ENCODE results near the gene FNBP1L.
"Not testable (repeated sequence)": the region's sequence is repeated elsewhere in the genome, so short reads cannot be mapped to it uniquely, and the experiment has no call there.

Gene FNBP1L

GRCh38 chr1:93532780-93533378 is 85.0 kb downstream of the FNBP1L start:
- no peak for DNase-seq (ENCODE audit: low read depth in 2 of 2)

DNA sequence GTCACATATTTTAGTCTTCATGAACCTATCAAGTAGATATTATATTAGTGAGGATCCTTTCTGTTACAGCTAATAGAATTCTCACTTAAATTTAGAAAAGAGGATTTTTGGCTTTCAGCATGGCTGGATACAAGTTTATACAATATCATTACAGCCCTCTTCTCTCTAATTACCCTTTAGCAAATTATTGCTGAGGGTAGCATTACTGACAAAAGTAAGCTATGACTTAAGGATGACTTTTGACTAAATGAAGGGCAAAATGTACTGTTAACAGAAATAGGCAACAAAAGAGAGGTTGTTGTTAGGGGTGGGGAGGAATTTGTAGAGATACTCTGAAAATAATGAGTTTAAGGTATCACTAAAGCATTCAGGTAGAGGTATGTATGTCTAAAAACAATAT is 85.8 kb downstream of the FNBP1L start:
- DNase-seq (ENCODE audit: low read depth in 2 of 2), result no peak

- no peak for DNase-seq (ENCODE audit: low read depth in 2 of 2)
These were observed 89.5 kb downstream of the FNBP1L start for GRCh38 chr1:93537396-93537795.

GRCh38 chr1:93537924-93538323 is 90.0 kb downstream of the FNBP1L start:
- DNase-seq (ENCODE audit: low read depth in 2 of 2), result no peak

DNA sequence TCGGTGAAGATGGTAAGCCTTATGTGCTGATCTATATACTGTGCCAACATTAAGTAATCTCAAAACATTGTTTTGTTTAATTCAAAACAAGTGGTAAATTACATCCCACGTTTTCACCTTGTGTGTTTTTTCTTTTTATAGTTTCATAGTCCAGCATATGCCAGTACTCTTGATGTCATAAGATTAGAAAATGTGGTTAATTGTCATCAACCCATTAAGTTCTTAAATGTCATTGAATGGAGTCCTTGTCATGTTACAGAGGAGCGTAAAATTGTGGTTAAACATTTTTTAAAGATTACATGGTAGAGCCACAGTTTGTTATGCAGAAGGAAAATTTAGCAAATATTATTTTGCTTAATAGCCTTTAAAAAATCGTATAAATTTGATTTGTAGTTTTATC is 93.1 kb downstream of the FNBP1L start:
- no peak for DNase-seq (ENCODE audit: low read depth in 2 of 2)

- no peak for DNase-seq (ENCODE audit: low read depth in 2 of 2)
These were observed 94.5 kb downstream of the FNBP1L start for GRCh38 chr1:93542398-93542797.

GRCh38 chr1:93546162-93546863 is 98.4 kb downstream of the FNBP1L start:
- no peak for DNase-seq (ENCODE audit: low read depth in 2 of 2)

- no peak for DNase-seq (ENCODE audit: low read depth in 2 of 2)
These were observed 101.2 kb downstream of the FNBP1L start for GRCh38 chr1:93549131-93549530.

- DNase-seq (ENCODE audit: low read depth in 2 of 2), result no peak
These were observed 101.9 kb downstream of the FNBP1L start for GRCh38 chr1:93549811-93550210.

GRCh38 chr1:93552741-93553455 is 105.0 kb downstream of the FNBP1L start:
- peak; percentile 53 to 59 for DNase-seq (ENCODE audit: low read depth in 2 of 2)

DNA sequence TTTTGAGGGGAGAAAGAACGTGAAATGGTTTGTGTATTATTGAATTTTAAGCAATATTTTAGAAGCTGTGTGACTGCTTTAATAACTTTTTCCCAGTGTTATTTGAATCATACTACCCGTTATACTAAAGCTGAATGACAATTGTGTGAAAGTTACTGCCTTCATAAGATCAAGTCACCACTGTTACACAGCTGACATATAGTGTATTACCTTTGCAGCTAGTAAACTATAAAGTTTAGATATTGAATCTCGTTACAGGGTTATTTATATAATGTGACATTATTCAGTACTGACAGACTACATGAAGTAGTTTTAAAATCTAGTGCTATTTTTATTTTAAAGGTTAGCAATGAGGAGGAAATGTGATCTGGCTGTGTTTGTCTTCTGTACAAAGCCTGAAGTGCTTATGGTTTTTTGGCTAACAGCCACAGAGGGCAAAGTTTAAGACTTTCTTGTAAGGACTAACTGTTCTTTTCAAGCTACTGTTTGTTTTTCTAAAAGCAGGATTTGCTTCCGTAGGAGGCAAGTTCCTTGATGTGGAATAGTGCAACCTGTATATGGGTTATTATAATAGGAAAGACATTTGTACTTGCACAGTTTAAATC is 106.1 kb downstream of the FNBP1L start:
- DNase-seq (ENCODE audit: low read depth in 2 of 2), result not testable (repeated sequence)

- DNase-seq (ENCODE audit: low read depth in 2 of 2), result no peak
These were observed 107.3 kb downstream of the FNBP1L start for GRCh38 chr1:93554883-93555872.

- no peak for DNase-seq (ENCODE audit: low read depth in 2 of 2)
These were observed 108.4 kb downstream of the FNBP1L start for GRCh38 chr1:93556291-93556690.

DNA sequence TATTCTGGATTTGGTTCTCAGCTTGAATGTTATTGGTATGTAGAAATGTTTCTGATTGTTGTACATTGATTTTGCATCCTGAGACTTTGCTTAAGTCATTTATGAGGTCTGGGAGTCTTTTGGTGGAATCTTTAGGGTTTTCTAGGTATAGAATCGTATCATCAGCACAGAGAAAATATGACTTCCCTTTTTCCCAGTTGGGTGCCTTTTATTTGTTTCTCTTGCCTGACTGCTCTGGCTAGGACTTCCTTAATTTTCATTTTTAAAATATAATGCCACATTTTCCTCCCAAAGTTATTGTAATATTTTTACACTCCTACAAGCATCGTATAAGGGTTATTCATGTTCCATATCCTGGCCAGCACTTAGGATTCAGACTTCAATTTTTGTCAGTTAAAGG is 111.1 kb downstream of the FNBP1L start:
- DNase-seq (ENCODE audit: low read depth in 2 of 2), result no peak

DNA sequence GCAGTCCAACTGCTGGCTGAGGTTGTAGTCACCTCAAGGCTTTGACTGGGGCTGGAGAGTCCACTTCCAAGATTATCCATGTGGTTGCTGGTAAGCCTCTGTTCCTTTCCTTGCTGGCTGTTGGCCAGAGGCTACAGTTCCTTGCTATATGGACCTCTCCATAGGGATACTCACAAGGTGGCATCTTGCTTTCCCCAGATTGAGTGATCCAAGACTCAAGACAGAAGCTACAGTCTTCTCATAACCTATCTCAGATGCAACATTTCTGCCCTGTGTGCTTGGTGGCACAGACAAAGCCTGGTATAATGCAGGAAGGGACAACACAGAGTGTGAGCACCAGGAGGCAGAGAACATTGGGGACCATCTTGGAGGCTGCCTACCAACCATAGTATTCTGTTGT is 111.8 kb downstream of the FNBP1L start:
- no peak for DNase-seq (ENCODE audit: low read depth in 2 of 2)

DNA sequence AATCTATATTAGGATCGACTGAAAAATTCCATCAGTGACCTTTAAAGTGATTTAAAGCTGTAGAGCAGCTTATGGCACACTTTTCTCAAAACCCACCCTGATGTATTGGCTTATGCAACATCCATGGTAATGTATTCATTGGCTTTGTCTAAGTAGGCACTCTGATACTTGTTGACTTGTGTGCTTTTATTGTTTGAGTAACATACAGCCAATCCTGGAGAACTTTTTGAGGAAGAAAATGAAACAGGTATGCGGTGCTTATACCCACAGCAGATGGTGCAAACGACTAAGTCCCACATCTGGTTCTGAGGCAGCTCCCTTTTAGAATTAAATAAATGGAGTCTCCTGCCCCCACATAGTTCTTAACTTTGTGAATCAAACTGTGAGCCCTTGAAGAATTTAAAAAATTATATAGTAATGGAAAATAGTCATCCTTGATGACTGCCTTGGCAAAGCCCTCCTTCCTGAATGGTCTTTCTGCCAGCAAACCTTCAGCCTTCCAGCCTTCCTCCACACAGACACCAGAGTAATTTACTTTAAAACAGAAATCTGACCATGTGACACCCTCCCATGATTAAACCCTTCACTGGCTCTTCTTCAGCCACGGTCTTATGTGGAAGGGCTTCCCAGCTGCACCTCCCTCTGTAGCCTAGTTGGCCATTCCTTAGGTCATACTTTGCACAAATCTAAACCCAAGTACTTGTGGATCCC is 117.7 kb downstream of the FNBP1L start:
- no peak for DNase-seq (ENCODE audit: low read depth in 2 of 2)

DNA sequence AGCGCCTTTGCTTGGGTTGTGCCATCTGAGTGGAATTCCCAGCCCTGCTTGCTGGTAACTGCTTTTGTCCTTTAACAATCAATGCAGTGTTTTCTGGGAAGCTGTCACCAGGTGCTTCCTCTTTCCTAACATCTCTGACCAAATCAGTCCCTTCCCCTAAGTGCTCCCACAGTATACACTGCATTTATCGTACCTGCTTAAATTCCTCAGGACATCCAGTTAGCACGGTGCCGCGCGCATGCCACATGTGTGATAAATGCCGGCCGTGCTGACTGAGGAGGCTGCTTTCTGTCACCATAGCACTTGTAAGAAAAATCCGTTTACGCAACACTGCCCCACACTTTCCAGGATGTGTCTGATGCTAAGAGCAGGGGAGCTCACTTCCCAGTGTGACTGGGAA is 118.3 kb downstream of the FNBP1L start:
- DNase-seq (ENCODE audit: low read depth in 2 of 2), result no peak

- peak; percentile 73 to 78 for DNase-seq (ENCODE audit: low read depth in 2 of 2)
These were observed 119.5 kb downstream of the FNBP1L start for GRCh38 chr1:93567255-93567918.

DNA sequence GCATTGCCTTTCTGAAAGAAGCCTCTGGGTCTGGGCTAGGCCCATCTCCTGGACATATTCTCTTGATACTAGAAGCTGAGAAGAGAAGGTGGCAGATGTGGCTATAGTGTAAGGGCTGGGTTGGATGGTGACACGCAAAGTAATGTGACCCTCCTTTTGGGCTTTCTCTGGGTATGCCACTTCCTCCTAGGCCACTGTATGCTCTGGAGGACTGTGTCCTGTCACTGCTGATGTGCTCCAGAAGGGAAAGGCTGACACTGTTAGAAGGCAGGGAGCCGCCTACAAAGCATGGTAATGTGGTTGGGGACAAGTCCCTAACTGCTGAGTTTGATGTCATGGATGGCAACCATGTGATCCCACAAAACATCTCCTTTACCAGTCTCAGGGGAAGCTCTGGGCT is 121.6 kb downstream of the FNBP1L start:
- no peak for DNase-seq (ENCODE audit: low read depth in 2 of 2)

DNA sequence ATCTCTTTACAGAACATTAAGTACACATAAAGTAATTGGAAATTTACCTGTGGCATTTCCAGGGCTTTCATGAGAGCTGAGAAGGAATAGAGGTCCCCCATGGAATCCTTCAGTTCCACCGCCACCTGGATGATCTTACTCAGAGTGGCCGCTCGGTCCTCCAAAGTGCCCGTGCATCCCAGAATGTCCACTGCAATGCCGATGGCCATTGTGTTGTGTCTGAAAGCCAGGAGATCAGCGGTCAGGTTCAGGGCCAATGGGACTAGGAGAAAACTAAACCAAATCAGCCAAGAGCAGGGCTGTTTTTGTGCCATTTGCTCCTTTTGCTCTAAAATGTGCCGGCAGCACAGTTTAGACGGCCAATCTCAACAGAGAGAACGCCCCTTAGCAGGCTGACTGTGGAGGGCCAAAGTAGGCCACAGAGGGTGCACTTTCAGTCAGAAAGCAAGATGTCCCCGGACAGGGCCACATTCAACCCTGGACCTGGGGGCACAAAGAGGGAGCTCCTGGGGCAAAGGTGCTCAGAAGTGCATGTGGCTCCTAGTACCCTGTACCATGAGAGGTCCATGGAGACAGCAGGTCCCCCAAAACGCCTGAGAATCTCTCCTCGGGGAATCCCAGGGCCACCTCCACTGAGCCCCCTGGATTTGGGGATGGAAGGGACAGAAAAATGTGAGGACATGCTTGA is 123.8 kb downstream of the FNBP1L start:
- DNase-seq (ENCODE audit: low read depth in 2 of 2), result no peak
